ENCODE data around the gene DGKD. TPM values are rescaled to one million over a fixed set of nuclear protein-coding genes. Genes with fewer than 3 reads are reported as not detected.

Gene DGKD
- total RNA-seq, 1 experiment from 2014 or later: 105 TPM

DNA sequence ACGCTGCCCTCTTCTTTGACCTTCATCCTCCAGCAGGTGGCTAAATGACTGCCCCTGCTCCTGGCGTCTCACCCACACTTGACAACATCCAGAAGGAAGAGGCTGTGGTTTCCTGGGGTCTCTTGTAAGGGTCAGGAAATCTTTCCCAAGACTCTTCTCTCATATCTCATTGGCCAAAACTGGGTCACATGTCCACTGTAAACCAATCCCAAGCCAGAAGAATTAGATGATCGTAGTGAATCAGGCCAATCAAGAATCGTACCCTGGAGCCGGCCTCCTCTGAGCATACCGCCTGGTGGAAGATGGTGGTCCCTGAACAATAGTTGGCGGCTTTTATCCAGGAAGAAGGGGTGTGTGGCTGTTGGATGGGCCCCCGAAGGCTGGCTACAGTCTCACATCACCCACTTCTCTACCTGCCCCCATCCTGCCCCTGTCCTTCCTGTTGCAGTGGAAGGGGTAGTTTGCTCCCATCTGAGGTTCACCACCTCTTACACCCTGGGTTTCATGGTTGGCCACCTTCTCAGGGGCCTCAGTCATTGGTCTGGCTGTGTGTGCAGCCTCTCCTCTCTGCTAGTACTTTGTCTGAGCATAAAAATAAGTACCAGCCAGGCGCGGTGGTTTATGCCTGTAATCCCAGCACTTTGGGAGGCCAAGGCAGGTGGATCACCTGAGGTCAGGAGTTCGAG, 42.9 kb upstream of the DGKD start:
- BruUV-seq (replicated peaks): no TSS peak
- Histone ChIP-seq H3K9me3 (no peaks in the 10 kb centered on the region), H3K4me3 (ENCODE audit: low read depth, low read length) (no peak overlapping the region), H3K4me1 (no peaks in the 10 kb centered on the region), H3K36me3 (ENCODE audit: control insufficient read depth, insufficient read depth, low read length) (no peaks in the 10 kb centered on the region), H3K27me3 (replicated peaks; ENCODE audit: control insufficient read depth, insufficient read depth, low read length) (no peaks in the 10 kb centered on the region)
- ChIA-PET CTCF (no interaction called here), POLR2A (no interaction called here)
- Mint-ChIP-seq H3K4me3 (ENCODE audit: unreplicated experiment) (no peak overlapping the region), H3K36me3 (ENCODE audit: insufficient read depth, unreplicated experiment) (no peaks in the 10 kb centered on the region), H3K4me1 (ENCODE audit: low read depth, unreplicated experiment) (peaks cover 6% of the 10 kb centered on the region), H3K9me3 (ENCODE audit: unreplicated experiment) (no peaks in the 10 kb centered on the region), H3K27me3 (ENCODE audit: insufficient read depth, unreplicated experiment) (no peaks in the 10 kb centered on the region), H3K27ac (ENCODE audit: unreplicated experiment) (no peak overlapping the region)
- no peak for DNase-seq
- TF ChIP-seq, protein P1, sequence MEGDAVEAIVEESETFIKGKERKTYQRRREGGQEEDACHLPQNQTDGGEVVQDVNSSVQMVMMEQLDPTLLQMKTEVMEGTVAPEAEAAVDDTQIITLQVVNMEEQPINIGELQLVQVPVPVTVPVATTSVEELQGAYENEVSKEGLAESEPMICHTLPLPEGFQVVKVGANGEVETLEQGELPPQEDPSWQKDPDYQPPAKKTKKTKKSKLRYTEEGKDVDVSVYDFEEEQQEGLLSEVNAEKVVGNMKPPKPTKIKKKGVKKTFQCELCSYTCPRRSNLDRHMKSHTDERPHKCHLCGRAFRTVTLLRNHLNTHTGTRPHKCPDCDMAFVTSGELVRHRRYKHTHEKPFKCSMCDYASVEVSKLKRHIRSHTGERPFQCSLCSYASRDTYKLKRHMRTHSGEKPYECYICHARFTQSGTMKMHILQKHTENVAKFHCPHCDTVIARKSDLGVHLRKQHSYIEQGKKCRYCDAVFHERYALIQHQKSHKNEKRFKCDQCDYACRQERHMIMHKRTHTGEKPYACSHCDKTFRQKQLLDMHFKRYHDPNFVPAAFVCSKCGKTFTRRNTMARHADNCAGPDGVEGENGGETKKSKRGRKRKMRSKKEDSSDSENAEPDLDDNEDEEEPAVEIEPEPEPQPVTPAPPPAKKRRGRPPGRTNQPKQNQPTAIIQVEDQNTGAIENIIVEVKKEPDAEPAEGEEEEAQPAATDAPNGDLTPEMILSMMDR (IDR thresholded peaks at IDR 0.05; ENCODE audit: insufficient read depth in 1 of 2, low read depth in 1 of 2, low read length in 1 of 2, severe bottlenecking in 1 of 2, unreplicated experiment in 1 of 2): no peak
- intact Hi-C loops (cut with micrococcal nuclease; ENCODE audit: unreplicated experiment): no loop called here

DNA sequence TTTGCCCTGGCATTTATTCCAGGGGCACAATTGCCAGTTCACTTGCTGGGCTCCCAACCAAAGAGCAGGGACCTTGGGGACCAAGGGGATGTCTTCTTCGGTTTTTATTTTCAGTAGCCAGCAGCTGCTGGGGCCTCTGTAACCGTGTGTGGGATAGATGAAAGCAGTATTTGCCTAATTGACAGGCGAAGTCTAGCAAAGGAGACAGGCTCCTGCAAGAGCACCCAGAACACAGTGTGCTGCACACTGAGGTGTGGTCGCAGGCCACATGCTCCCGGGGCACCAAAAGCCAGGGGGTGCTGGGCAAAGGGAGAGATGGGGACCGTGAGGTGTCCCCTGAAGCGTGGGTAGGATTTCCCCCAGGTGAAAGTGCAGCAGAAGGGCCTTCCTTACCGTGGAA, 41.4 kb upstream of the DGKD start:
- H3K27me3 Mint-ChIP-seq (ENCODE audit: insufficient read depth, unreplicated experiment): no peaks in the 10 kb centered on the region
- no TSS peak for BruUV-seq (replicated peaks)
- H3K4me3 Mint-ChIP-seq (ENCODE audit: unreplicated experiment): no peak overlapping the region
- H3K27me3 ChIP-seq (replicated peaks; ENCODE audit: control insufficient read depth, insufficient read depth, low read length): no peaks in the 10 kb centered on the region
- TF ChIP-seq, protein P1 (IDR thresholded peaks at IDR 0.05; ENCODE audit: insufficient read depth in 1 of 2, low read depth in 1 of 2, low read length in 1 of 2, severe bottlenecking in 1 of 2, unreplicated experiment in 1 of 2): no peak
- no peak overlapping the region for H3K4me3 ChIP-seq (ENCODE audit: low read depth, low read length)
- no peak for DNase-seq
- H3K4me1 ChIP-seq: no peaks in the 10 kb centered on the region
- H3K36me3 ChIP-seq (ENCODE audit: control insufficient read depth, insufficient read depth, low read length): no peaks in the 10 kb centered on the region
- intact Hi-C loops (cut with micrococcal nuclease; ENCODE audit: unreplicated experiment): no loop called here
- no peaks in the 10 kb centered on the region for H3K9me3 Mint-ChIP-seq (ENCODE audit: unreplicated experiment)
- CTCF ChIA-PET: no interaction called here
- H3K36me3 Mint-ChIP-seq (ENCODE audit: insufficient read depth, unreplicated experiment): no peaks in the 10 kb centered on the region
- no peaks in the 10 kb centered on the region for H3K9me3 ChIP-seq
- H3K27ac Mint-ChIP-seq (ENCODE audit: unreplicated experiment): no peak overlapping the region
- POLR2A ChIA-PET: no interaction called here
- peaks cover 6% of the 10 kb centered on the region for H3K4me1 Mint-ChIP-seq (ENCODE audit: low read depth, unreplicated experiment)

- ChIA-PET POLR2A (no interaction called here), CTCF (no interaction called here)
- Mint-ChIP-seq H3K27ac (ENCODE audit: unreplicated experiment) (no peak overlapping the region), H3K9me3 (ENCODE audit: unreplicated experiment) (no peaks in the 10 kb centered on the region), H3K4me1 (ENCODE audit: low read depth, unreplicated experiment) (peaks cover 6% of the 10 kb centered on the region), H3K36me3 (ENCODE audit: insufficient read depth, unreplicated experiment) (no peaks in the 10 kb centered on the region), H3K4me3 (ENCODE audit: unreplicated experiment) (no peak overlapping the region), H3K27me3 (ENCODE audit: insufficient read depth, unreplicated experiment) (no peaks in the 10 kb centered on the region)
- H3K4me3 ChIP-seq (ENCODE audit: low read depth, low read length): no peak overlapping the region
- intact Hi-C loops (cut with micrococcal nuclease; ENCODE audit: unreplicated experiment): no loop called here
- no peaks in the 10 kb centered on the region for H3K9me3 ChIP-seq
- no peaks in the 10 kb centered on the region for H3K27me3 ChIP-seq (replicated peaks; ENCODE audit: control insufficient read depth, insufficient read depth, low read length)
- no peaks in the 10 kb centered on the region for H3K4me1 ChIP-seq
- TF ChIP-seq, protein P1 (IDR thresholded peaks at IDR 0.05; ENCODE audit: insufficient read depth in 1 of 2, low read depth in 1 of 2, low read length in 1 of 2, severe bottlenecking in 1 of 2, unreplicated experiment in 1 of 2): no peak
- no peaks in the 10 kb centered on the region for H3K36me3 ChIP-seq (ENCODE audit: control insufficient read depth, insufficient read depth, low read length)
- DNase-seq: no peak
- BruUV-seq (replicated peaks): no TSS peak
These were observed 39.9 kb upstream of the DGKD start for GRCh38 chr2:233314180-233314925.

Measured in Caco-2 (cell line).